Measurements from ENCODE around the gene AKAP8L.
"Not testable (repeated sequence)": the region's sequence is repeated elsewhere in the genome, so short reads cannot be mapped to it uniquely, and the experiment has no call there.

The AKAP8L gene

GRCh38 chr19:15424121-15424520, 5.3 kb upstream of the AKAP8L start:
- Histone ChIP-seq H3K4me3 (no peak overlapping the region), H3K27ac (no peak overlapping the region)

DNA sequence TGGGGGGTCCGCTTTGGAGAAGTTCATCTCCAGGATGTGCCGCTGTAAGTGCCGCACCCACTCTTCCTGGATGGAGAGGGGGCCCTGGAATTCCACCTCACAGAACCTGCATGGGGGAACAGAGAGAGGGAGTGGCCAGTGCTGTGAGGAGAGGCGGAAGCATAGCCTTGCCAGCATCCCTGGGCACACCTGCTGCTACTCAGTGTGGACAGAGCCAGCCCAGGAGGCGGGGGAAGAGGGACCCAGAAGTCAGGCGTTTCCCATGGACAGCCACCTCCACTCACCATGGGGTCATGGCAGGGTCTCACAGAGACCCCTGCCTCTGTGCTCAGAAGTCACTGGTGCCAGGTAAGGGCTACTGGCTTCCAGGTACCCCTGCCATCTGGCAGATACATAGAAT, 4.3 kb upstream of the AKAP8L start:
- Histone ChIP-seq H3K27ac (no peak overlapping the region), H3K4me3 (no peak overlapping the region)

GRCh38 chr19:15422296-15423075, 3.7 kb upstream of the AKAP8L start:
- no peak overlapping the region for H3K27ac ChIP-seq
- H3K4me3 ChIP-seq, result no peak overlapping the region

- no peak overlapping the region for H3K4me3 ChIP-seq
- no peak overlapping the region for H3K27ac ChIP-seq
Observed at GRCh38 chr19:15421721-15422260, 3.0 kb upstream of the AKAP8L start.

GRCh38 chr19:15421136-15421695, 2.4 kb upstream of the AKAP8L start:
- H3K27ac ChIP-seq, result no peak overlapping the region

DNA sequence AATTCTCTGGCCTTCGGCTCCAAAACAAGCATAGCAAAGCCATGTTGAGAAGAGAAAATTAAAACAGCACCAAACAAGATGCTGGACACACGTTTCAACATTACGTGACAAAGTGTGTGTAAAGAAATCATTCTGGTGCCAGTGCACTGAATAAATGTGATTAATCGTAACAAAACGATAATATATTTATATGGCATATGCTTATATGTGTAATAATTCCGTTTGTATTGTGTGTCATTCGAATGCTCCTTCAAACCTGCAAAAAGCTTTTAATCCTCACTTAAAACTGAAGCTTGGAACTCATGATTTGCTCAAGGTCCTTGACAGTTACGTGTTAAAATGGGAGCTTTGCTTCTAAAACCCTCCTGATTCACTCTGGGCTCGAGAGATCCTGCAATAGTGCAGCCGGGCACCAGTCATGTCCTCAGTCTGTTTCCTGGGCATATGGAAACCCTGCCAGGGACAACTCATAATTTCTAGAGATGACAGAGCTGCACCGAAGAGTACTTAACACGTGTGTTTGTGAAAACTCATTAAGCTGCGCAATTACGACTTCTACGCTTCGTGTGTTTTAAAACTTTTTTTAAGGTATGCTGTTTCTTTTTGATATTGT, 731 bp upstream of the AKAP8L start:
- Histone ChIP-seq H3K4me3 (peak overlapping the region; percentile 13 to 93 (median 80)), H3K27ac (peak overlapping the region in 13 of 21 experiments; percentile 9 to 95 (median 57))

More at GRCh38 chr19:15421136-15421695, 2.4 kb upstream of the AKAP8L start:
- H3K4me3 ChIP-seq, result no peak overlapping the region

DNA sequence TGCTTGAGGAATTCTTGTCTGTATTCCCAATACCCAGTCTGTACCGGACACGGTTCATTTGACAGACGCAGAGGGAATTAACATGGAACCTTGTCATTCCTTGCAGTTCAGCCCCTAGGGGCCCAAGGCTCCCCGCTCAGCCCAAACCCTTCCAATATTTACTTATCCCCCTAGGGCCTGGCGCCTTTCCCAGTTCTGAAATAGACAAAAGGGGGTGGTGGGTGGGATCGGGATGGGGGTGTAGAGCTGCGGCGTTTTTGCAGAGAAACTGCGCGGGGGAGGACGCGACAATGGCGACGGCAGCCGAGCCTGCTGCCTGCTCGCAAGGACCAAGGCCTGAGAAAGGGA, 583 bp downstream of the AKAP8L start:
- H3K27ac ChIP-seq, result peak overlapping the region; percentile 67 to 96 (median 90)
- peak overlapping the region; percentile 63 to 94 (median 83) for H3K4me3 ChIP-seq

GRCh38 chr19:15417699-15418098, 1.1 kb downstream of the AKAP8L start:
- H3K27ac ChIP-seq, result peak overlapping the region in 20 of 21 experiments; percentile 67 to 96 (median 90)
- peak overlapping the region; percentile 63 to 94 (median 83) for H3K4me3 ChIP-seq

DNA sequence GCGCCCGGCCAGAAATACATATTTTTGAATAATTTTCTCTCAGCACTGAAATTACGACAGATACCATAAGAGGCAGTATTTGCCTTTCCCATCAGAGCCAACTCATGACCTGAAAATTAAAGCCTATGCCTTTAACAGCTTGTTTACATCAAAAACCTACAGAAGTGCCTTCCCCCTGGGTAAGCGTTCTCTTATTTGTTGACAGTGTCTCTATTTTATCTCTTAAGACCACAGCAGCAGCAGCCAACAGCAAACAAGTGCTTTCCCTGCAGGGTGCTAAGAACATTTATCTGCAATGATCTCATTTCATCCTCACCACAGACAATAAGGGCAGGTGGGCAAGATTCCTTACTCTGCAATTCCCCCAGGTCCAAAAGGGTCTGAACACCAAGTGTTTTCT, 6.0 kb downstream of the AKAP8L start:
- Histone ChIP-seq H3K27ac (peak overlapping the region in 1 of 21 experiments; percentile 57), H3K4me3 (no peak overlapping the region)

DNA sequence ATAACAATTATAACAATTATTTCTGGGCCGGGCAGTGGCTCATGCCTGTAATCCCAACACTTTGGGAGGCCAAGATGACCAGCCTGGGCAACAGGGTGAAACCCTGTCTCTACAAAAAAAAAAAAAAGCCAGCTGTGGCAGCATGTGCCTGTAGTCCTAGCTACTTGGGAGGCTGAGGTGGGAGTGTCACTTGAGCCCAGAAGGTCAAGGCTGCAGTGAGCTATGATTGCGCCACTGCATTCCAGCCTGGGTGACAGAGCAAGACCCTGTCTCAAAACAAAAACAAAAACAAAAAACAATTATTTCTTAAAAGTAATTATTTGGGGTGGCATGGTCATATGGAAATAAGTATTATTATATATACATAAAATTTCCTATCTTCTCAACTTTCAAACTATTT, 7.4 kb downstream of the AKAP8L start:
- not testable (repeated sequence) for H3K4me3 ChIP-seq
- H3K27ac ChIP-seq, result peak overlapping the region in 1 of 21 experiments; percentile 6

DNA sequence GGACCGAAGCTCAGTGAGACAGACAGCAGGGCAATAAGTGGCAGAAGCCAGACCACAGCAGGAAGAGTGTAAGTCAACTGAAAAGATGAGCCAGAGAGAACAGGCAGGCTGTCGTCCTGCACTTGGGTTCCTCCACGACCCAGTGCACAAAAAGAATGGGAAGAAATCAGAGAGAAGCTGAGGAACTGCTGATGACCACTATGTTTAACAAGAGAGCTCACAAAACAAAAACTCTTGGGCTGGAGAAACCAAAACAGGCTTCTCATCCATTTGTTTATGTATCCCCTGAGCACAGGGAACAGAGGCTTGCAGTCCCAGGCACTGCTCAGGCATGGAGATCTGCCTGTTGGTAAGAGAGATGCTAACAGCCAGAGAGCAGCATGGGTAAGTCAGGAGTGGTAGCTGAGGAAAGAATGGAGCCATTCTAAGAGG, 14.0 kb downstream of the AKAP8L start:
- no peak overlapping the region for H3K4me3 ChIP-seq
- peak overlapping the region in 2 of 21 experiments; percentile 7 to 12 for H3K27ac ChIP-seq

DNA sequence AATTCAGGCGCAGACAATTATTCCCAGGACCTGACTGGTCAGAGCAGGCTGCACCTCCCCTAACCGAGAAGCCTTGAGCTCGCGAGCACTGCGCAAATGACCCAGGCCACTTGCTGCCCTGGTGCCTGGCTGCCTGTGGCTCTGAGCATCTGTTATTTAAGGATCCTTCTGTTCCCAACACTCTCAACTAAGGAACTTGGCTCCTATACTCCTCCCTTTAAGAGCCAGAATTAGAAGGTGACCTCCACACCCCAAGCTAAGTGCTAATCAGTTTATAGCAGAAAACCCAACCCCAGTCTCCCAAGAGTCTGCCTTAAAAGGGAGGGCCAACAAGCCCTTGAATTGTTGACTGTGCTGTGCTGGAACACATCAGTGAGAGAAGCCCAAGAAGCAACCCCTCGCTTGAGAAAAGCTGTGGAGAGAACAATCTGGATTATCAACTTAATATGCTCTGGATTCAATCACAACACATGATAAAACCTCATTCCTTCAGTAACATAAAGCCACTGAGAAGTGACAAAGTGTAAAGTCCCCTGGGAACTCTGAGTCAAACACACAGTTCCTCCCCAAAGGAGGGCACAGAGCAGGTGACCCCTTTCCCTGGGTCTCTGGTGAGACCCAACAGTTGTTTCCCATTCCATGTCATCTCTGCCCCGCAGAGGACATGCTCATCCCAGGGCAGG, 14.6 kb downstream of the AKAP8L start:
- no peak overlapping the region for H3K4me3 ChIP-seq

GRCh38 chr19:15403151-15403531, 15.6 kb downstream of the AKAP8L start:
- no peak overlapping the region for H3K4me3 ChIP-seq
- no peak overlapping the region for H3K27ac ChIP-seq

More for the DNA sequence above, 14.6 kb downstream of the AKAP8L start:
- peak overlapping the region in 2 of 21 experiments; percentile 5 to 7 for H3K27ac ChIP-seq

DNA sequence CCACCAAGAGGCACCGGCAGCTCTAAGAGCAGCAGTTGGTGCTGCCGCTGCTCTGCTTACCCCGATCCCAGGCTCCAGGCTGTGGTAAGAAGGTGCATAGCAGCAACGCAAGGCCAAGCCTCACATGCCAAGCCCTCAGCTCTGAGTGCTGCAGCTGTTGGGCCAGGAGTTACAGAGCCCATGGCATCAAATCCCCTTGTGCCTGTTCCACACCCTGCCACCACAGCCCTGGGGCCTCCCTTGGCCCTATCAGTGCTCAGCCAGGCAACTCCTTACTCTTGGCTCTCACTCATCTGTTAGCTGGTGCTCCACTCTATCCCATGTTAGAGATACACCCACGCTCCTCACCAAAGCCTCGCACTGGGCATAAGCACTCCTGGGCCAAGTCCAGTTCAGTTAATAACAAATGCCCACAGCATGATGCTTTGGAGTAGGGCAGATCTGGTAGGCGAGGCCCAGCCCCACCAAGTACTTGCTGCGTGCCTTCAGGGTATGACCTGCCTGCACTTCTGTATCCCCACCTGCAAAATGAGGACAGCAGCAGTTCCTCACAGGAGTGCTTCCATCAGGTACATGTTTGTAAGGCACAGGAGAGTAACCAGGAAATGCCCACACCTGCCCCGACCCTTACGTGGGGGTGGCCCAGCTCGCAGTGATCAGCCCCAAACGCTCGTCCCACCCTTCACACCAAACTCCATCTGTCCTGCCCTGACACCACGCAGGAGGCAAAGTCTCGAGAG, 16.2 kb downstream of the AKAP8L start:
- H3K4me3 ChIP-seq, result no peak overlapping the region
- H3K27ac ChIP-seq, result no peak overlapping the region

GRCh38 chr19:15401397-15401710, 17.4 kb downstream of the AKAP8L start:
- Histone ChIP-seq H3K27ac (no peak overlapping the region), H3K4me3 (no peak overlapping the region)

- no peak overlapping the region for H3K4me3 ChIP-seq
- H3K27ac ChIP-seq, result no peak overlapping the region
Observed at GRCh38 chr19:15400521-15401396, 18.0 kb downstream of the AKAP8L start.

- Histone ChIP-seq H3K27ac (no peak overlapping the region), H3K4me3 (no peak overlapping the region)
Observed at GRCh38 chr19:15399635-15400034, 19.2 kb downstream of the AKAP8L start.

- H3K4me3 ChIP-seq, result no peak overlapping the region
- H3K27ac ChIP-seq, result no peak overlapping the region
Observed at GRCh38 chr19:15399234-15399515, 19.6 kb downstream of the AKAP8L start.

All from skin epidermis (tissue), 12 donors.